HL-60 (cell line): ENCODE results near the gene GRID1.

ENCODE experiments used
- CTCF ChIP-seq: IDR thresholded peaks from one replicate; pipeline ENCODE4 v1.5.1; 2011; ENCODE audit warnings: low read length, control low read depth, inconsistent platforms; ENCODE audit not compliant: insufficient read depth
- GABPA ChIP-seq: IDR thresholded peaks from 2 replicates; pipeline ENCODE4 v1.6.1; 2012; ENCODE audit warnings: low read depth
- POLR2AphosphoS5 ChIP-seq: IDR thresholded peaks from 2 replicates; pipeline ENCODE4 v1.6.1; 2012; ENCODE audit warnings: low read depth
- REST ChIP-seq: IDR thresholded peaks from 2 replicates; pipeline ENCODE4 v1.6.1; 2012; ENCODE audit warnings: low read depth; ENCODE audit not compliant: insufficient replicate concordance
- SPI1 ChIP-seq: IDR thresholded peaks from 2 replicates; pipeline ENCODE4 v1.6.1; 2012; ENCODE audit warnings: low read depth, mild to moderate bottlenecking, borderline replicate concordance

GRCh38 chr10:86246279-86246940, 120.2 kb downstream of the GRID1 start:
- TF ChIP-seq CTCF, result no peak
- TF ChIP-seq REST, result no peak
- TF ChIP-seq POLR2AphosphoS5, result no peak
- TF ChIP-seq GABPA, result no peak
- no peak for TF ChIP-seq SPI1
